OCI-LY7 (cell line): ENCODE measurements around the gene DIP2C. TPM values are rescaled to one million over a fixed set of nuclear protein-coding genes. Genes with fewer than 3 reads are reported as not detected.

Experiments used
- BruUV-seq: library from RNA; stranded (reverse); fragments of 400-500 nt; replicated peaks from 2 replicates; lab custom pipeline; 2021; lab: Mats Ljungman, UMichigan
- CTCF ChIA-PET: fragments of 300-600 bp; sonication (Branson Sonifier 250); formaldehyde crosslinking; loops from one replicate; lab custom pipeline; 2022; ENCODE audit warnings: antibody characterized with exemption; ENCODE audit not compliant: unreplicated experiment; lab: Charles Lee
- POLR2A ChIA-PET: fragments of 300-600 bp; sonication (Branson Sonifier 250); formaldehyde crosslinking; loops from one replicate; lab custom pipeline; 2022; ENCODE audit warnings: antibody characterized with exemption; lab: Charles Lee
- DNase-seq: peaks from one replicate; pipeline ENCODE4 v3.0.0-alpha.2; 2015; ENCODE audit warnings: low spot score
- H2AFZ ChIP-seq: fragments of 200-600 bp; sonication (generic), shearing (Covaris generic); 2 replicates; pipeline ENCODE4 v1.6.1; 2014; ENCODE audit warnings: mild to moderate bottlenecking, antibody characterized with exemption, low read length, moderate library complexity
- H3K27ac ChIP-seq: fragments of 200-600 bp; sonication (generic); 2 replicates; pipeline ENCODE4 v1.5.1; 2014; ENCODE audit warnings: mixed run types, low read depth, mild to moderate bottlenecking, moderate library complexity, low read length, inconsistent platforms; ENCODE audit not compliant: poor library complexity, severe bottlenecking
- H3K36me3 ChIP-seq: fragments of 200-600 bp; sonication (generic); 2 replicates; pipeline ENCODE4 v1.6.1; 2014; ENCODE audit warnings: mild to moderate bottlenecking, antibody characterized with exemption, low read length, moderate library complexity, mixed read lengths; ENCODE audit not compliant: insufficient read depth
- H3K4me1 ChIP-seq: fragments of 200-600 bp; sonication (generic); 2 replicates; pipeline ENCODE4 v1.5.1; 2014; ENCODE audit warnings: mild to moderate bottlenecking, low read length; ENCODE audit not compliant: insufficient read depth, poor library complexity, severe bottlenecking
- H3K4me2 ChIP-seq: fragments of 200-600 bp; sonication (generic); 2 replicates; pipeline ENCODE4 v1.6.1; 2014; ENCODE audit warnings: mild to moderate bottlenecking, low read length
- H3K4me3 ChIP-seq: fragments of 200-600 bp; sonication (generic); 2 replicates; pipeline ENCODE4 v1.5.1; 2014; ENCODE audit warnings: mild to moderate bottlenecking, low read depth, low read length; ENCODE audit not compliant: poor library complexity, severe bottlenecking
- H3K79me2 ChIP-seq: fragments of 200-600 bp; sonication (generic); 2 replicates; pipeline ENCODE4 v1.6.1; 2016; ENCODE audit warnings: low read depth, mild to moderate bottlenecking, low read length, moderate library complexity, mixed read lengths; ENCODE audit not compliant: insufficient read depth
- H3K9me2 ChIP-seq: fragments of 200-600 bp; sonication (generic); 2 replicates; pipeline ENCODE4 v1.6.1; 2016; ENCODE audit warnings: mild to moderate bottlenecking, low read length, mixed read lengths; ENCODE audit not compliant: insufficient read depth
- H3K9me3 ChIP-seq: fragments of 200-600 bp; sonication (generic); 2 replicates; pipeline ENCODE4 v1.6.1; 2014; ENCODE audit warnings: mild to moderate bottlenecking, mixed run types, low read length, mixed read lengths
- H4K20me1 ChIP-seq: fragments of 200-600 bp; sonication (generic); 2 replicates; pipeline ENCODE4 v1.6.1; 2014; ENCODE audit warnings: mild to moderate bottlenecking, antibody characterized with exemption, low read length, moderate library complexity, mixed read lengths; ENCODE audit not compliant: insufficient read depth
- EZH2phosphoT487 ChIP-seq: fragments of 200-600 bp; sonication (generic); IDR thresholded peaks from 2 replicates; pipeline ENCODE4 v1.6.1; 2018; ENCODE audit warnings: low read depth, borderline replicate concordance, mild to moderate bottlenecking, mixed run types, antibody characterized with exemption, low read length, moderate library complexity, mixed read lengths
- intact Hi-C: fragments of 100-400 bp; cut with micrococcal nuclease; formaldehyde crosslinking; loops from one replicate; pipeline ENCODE4 v1.10.0; 2022; ENCODE audit not compliant: unreplicated experiment
- total RNA-seq, 2 experiments: library from RNA; depleted of rRNA in 1 of 2; stranded (reverse); fragments of >200 nt in 1 of 2; shearing (Covaris generic) in 1 of 2; gene quantifications; 2 replicates each; pipeline ENCODE4 v1.2.3, GENCODE V29; 2014 to 2022
- TF ChIP-seq, protein P1 (sequence below): fragments of 200-600 bp; sonication (generic); conservative IDR thresholded peaks from 2 replicates; pipeline ENCODE4 v1.5.1; 2014; ENCODE audit warnings: mild to moderate bottlenecking, antibody characterized with exemption, low read length, moderate library complexity, mixed read lengths

The DIP2C gene
- total RNA-seq, 2 experiments from 2014 or later, result 10.9 to 29.5 TPM

DNA sequence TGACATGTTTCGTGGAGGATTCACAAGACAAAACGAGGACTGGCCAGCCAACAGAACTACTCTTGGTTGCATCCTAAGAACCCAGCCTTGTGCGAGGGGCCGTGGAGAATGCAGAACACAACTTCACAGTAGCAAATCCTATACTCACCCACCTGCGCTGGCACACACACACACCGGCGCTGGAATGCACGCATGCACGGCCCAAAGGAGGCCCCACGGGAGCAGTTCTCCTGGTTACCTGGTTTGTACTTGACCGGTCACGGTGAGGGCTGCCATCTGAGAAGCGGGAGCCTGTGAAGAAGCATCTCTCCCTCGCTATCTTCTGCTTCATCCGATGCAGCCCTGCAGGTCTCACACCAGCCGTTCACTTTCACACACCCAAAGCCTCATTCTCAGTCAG is 416.4 kb downstream of the DIP2C start:
- Histone ChIP-seq H2AFZ (no peak overlapping the region), H3K79me2 (no peaks in the 10 kb centered on the region), H3K4me1 (peaks cover 17% of the 10 kb centered on the region), H4K20me1 (no peaks in the 10 kb centered on the region), H3K36me3 (peaks cover 13% of the 10 kb centered on the region; the same call in 1 of the 2 replicates), H3K4me3 (no peak overlapping the region), H3K9me3 (no peaks in the 10 kb centered on the region), H3K27ac (no peak overlapping the region), H3K4me2 (no peak overlapping the region), H3K9me2 (no peaks in the 10 kb centered on the region)
- POLR2A ChIA-PET, result interaction anchor here (2.1 kb wide), 1 partner anchor 12 kb away, joined by 5 read pairs; no protein-coding TSS in a partner anchor
- no peak for TF ChIP-seq EZH2phosphoT487
- TF ChIP-seq, protein P1, sequence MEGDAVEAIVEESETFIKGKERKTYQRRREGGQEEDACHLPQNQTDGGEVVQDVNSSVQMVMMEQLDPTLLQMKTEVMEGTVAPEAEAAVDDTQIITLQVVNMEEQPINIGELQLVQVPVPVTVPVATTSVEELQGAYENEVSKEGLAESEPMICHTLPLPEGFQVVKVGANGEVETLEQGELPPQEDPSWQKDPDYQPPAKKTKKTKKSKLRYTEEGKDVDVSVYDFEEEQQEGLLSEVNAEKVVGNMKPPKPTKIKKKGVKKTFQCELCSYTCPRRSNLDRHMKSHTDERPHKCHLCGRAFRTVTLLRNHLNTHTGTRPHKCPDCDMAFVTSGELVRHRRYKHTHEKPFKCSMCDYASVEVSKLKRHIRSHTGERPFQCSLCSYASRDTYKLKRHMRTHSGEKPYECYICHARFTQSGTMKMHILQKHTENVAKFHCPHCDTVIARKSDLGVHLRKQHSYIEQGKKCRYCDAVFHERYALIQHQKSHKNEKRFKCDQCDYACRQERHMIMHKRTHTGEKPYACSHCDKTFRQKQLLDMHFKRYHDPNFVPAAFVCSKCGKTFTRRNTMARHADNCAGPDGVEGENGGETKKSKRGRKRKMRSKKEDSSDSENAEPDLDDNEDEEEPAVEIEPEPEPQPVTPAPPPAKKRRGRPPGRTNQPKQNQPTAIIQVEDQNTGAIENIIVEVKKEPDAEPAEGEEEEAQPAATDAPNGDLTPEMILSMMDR, result no peak
- intact Hi-C loops, result no loop called here
- CTCF ChIA-PET, result no interaction called here
- BruUV-seq, result no TSS peak
- DNase-seq, result no peak

DNA sequence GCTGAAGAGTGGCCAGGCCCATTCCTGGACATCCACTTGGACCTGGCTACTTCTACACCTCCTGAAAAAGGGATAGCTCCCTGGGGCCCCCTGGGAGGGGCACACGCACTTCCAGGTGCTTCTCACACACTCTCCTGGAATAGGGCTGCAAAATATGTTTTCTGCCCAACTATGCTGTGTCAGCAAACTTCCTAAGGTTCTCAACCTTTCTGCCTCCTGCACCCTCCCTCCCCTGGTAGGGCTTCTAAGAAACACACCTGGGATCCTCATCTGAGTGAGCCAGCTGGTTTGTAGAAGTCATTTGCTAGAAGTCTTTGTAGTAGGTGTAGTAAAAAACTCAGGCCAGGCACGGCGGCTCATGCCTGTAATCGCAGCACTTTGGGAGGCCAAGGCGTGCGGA is 417.7 kb downstream of the DIP2C start:
- TF ChIP-seq EZH2phosphoT487, result no peak
- TF ChIP-seq, protein P1, result no peak
- peaks cover 7% of the 10 kb centered on the region; the same call in 1 of the 2 replicates for H3K36me3 ChIP-seq
- intact Hi-C loops, result no loop called here
- H3K4me2 ChIP-seq, result peak overlapping the region; percentile 27; the same call in 1 of the 2 replicates
- H4K20me1 ChIP-seq, result no peaks in the 10 kb centered on the region
- H3K4me3 ChIP-seq, result no peak overlapping the region
- ChIA-PET CTCF (no interaction called here), POLR2A (interaction anchor here (0.7 to 2.1 kb wide), 3 partner anchors 9 to 61 kb away, joined by 3 to 5 read pairs (median 3); no protein-coding TSS in a partner anchor)
- H3K27ac ChIP-seq, result no peak overlapping the region
- H3K9me3 ChIP-seq, result no peaks in the 10 kb centered on the region
- no peaks in the 10 kb centered on the region for H3K79me2 ChIP-seq
- no peak overlapping the region for H2AFZ ChIP-seq
- H3K4me1 ChIP-seq, result peaks cover 29% of the 10 kb centered on the region
- BruUV-seq, result no TSS peak
- no peaks in the 10 kb centered on the region for H3K9me2 ChIP-seq
- DNase-seq, result peak; percentile 15

DNA sequence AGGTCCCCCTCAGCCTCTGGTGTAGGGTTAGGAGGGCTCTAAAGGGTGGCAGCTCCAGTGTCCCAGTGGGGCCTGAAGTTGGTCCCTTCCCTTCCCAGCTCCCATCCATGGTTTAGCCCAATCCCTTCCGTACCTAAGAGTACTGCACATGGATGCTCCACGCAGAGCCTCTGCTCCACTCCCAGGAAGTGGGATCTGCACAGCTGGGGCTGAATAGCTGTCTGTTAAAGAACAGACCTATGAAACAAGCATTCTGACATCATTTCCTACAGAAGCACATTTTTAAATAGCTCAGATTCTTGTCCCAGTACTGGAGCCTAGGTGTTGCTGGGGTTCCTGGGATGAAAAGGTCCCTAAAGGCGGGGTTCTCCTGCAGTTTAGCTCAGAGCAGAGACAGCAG is 418.3 kb downstream of the DIP2C start:
- Histone ChIP-seq H3K4me3 (no peak overlapping the region), H3K79me2 (no peaks in the 10 kb centered on the region), H3K9me3 (no peaks in the 10 kb centered on the region), H4K20me1 (no peaks in the 10 kb centered on the region), H3K27ac (no peak overlapping the region), H3K36me3 (peaks cover 5% of the 10 kb centered on the region; the same call in 1 of the 2 replicates), H2AFZ (no peak overlapping the region), H3K4me2 (peak overlapping the region; percentile 27), H3K9me2 (no peaks in the 10 kb centered on the region), H3K4me1 (peaks cover 32% of the 10 kb centered on the region)
- intact Hi-C loops, result no loop called here
- TF ChIP-seq EZH2phosphoT487, result no peak
- TF ChIP-seq, protein P1, result no peak
- no peak for DNase-seq
- CTCF ChIA-PET, result no interaction called here
- BruUV-seq, result no TSS peak
- POLR2A ChIA-PET, result interaction anchor here (0.7 to 2.1 kb wide), 3 partner anchors 9 to 62 kb away, joined by 3 to 5 read pairs (median 3); no protein-coding TSS in a partner anchor
